Stimulated activated CD8-positive, alpha-beta memory T cell treated with anti-CD3 and anti-CD28 coated beads, Interleukin-2, amount 100 ng/mL, for 1 hour (primary cell): ENCODE results near the gene PIK3R3.
"Not testable (repeated sequence)": the region's sequence is repeated elsewhere in the genome, so short reads cannot be mapped to it uniquely, and the experiment has no call there.

ENCODE experiments used
- DNase-seq, 2 donors: peaks; one replicate each; pipeline ENCODE4 v3.0.0-alpha.2; 2020; ENCODE audit warnings: low read depth in 2 of 2

Gene PIK3R3

DNA sequence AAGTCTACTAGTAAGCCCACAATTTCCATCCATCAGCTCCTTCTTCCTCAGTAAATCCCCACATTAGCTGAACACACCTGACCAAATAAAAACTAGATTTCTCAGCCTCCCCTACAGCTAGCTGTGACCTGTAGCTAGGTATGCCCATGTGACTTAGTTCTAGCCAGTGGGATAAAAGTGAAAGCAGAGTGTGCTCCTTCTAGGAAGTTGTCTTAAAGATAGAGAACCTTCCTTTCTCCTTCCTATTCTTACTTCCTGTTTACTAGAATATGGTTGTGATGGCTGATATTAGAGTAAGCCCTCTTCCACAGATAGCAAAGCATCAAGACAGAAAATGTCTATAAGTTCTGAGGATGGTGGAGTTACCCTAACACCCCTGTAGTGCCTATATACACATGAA is 67.0 kb downstream of the PIK3R3 start:
- no peak for DNase-seq

DNA sequence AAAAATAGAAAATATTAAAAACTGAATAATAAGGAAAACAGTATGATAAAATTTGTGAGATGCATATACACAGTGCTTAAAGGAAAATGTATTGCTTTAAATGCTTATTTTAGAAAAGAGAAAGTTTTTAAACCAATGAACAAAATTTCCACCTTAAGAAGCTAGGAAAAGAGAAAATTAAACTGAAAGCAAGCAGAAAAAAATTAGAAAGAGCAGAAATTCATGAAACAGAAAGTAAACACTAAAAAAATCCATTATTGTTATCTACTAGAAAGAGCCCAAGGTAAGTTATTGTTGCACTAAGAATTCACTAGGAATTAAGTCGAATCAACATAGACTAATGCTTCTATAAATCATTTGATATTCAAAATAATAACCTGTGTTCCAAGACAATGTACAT is 67.7 kb downstream of the PIK3R3 start:
- no peak for DNase-seq

- no peak for DNase-seq
Observed at GRCh38 chr1:46062651-46063319, 69.6 kb downstream of the PIK3R3 start.

DNA sequence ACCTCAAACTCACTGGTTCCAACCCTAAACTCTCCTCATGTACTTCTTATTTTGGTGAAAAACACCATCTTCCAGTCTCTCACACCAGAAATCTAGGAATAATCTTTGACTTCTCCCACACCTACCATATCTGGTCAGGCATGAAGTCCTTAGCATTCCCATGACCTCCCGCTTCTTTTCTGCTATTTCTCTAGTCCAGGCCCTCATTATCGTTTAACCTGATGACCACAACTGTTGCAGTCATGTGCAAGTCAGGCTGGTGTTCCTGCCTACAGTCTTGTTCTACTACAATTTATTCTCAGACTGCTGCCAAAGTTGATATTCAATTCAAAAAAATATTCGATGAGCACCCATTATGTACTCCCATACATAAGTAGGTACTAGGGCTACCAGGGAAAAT is 71.3 kb downstream of the PIK3R3 start:
- DNase-seq: no peak

DNA sequence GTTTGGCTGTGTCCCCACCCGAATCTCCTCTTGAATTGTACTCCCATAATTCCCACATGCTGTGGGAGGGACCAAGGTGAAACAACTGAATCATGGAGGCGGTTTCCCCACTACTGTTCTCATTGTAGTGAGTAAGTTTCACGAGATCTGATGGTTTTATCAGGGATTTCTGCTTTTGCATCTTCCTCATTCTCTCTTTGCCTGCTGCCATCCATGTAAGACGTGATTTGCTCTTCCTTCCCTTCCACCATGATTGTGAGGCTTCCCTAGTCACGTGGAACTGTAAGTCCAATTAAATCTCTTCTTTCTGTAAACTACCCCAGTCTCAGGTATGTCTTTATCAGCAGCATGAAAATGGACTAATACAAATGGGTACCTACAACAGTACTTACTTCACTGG is 73.5 kb downstream of the PIK3R3 start:
- no peak for DNase-seq

- no peak for DNase-seq
Observed at GRCh38 chr1:46057781-46058180, 74.6 kb downstream of the PIK3R3 start.

GRCh38 chr1:46057215-46057614 is 75.2 kb downstream of the PIK3R3 start:
- not testable (repeated sequence) for DNase-seq

- no peak for DNase-seq
Observed at GRCh38 chr1:46056325-46056724, 76.1 kb downstream of the PIK3R3 start.

- no peak for DNase-seq
Observed at GRCh38 chr1:46053734-46054133, 78.7 kb downstream of the PIK3R3 start.

GRCh38 chr1:46044116-46044515 is 88.3 kb downstream of the PIK3R3 start:
- DNase-seq: no peak

- DNase-seq: no peak
Observed at GRCh38 chr1:46043458-46044017, 88.9 kb downstream of the PIK3R3 start.

GRCh38 chr1:46041974-46042373 is 90.5 kb downstream of the PIK3R3 start:
- no peak for DNase-seq

DNA sequence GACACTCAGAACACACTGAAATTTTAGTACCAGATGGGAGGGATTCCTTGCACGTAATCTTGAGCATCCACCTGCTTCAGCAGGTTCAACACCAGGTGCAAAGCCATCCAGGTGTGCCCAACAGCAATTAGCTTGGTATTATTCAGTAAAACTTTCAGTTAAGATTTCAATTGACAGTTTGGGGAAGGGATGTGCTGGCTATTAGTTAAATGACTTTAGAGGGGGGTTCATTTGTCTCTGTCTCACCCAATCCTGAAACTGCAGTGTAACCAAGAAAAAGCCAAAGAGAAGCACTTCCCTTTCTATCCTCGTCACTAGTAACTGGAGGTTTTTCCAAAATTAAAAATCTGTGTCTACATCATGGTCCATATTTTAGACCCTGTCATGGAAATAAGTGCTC is 90.9 kb downstream of the PIK3R3 start:
- no peak for DNase-seq

DNA sequence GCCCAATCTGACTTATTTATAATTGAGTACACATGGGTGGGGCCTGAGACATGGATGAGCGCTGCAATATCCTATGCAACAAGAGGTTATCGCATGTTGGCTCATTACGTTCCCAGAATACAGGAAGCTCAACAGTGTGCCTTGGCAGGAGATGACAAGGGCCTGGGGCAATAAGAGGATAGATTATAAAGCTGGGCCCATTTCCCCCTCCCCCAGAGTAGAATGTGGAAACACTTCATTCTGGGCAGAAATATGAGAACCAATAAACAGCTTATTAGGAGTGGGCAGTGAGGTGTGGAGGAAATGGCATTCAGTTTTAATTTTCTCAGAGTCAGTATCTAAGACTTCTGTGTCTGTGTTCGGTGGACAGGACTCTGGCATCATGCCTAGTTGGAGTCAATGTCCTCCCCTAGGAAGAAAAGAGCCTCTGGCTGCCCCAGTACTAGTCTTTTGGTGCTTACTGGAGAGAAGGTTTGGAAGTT is 92.8 kb downstream of the PIK3R3 start:
- no peak for DNase-seq

- DNase-seq: peak; percentile 73 to 76
Observed at GRCh38 chr1:46036894-46037839, 95.3 kb downstream of the PIK3R3 start.

- no peak for DNase-seq
Observed at GRCh38 chr1:46034601-46035516, 97.6 kb downstream of the PIK3R3 start.

DNA sequence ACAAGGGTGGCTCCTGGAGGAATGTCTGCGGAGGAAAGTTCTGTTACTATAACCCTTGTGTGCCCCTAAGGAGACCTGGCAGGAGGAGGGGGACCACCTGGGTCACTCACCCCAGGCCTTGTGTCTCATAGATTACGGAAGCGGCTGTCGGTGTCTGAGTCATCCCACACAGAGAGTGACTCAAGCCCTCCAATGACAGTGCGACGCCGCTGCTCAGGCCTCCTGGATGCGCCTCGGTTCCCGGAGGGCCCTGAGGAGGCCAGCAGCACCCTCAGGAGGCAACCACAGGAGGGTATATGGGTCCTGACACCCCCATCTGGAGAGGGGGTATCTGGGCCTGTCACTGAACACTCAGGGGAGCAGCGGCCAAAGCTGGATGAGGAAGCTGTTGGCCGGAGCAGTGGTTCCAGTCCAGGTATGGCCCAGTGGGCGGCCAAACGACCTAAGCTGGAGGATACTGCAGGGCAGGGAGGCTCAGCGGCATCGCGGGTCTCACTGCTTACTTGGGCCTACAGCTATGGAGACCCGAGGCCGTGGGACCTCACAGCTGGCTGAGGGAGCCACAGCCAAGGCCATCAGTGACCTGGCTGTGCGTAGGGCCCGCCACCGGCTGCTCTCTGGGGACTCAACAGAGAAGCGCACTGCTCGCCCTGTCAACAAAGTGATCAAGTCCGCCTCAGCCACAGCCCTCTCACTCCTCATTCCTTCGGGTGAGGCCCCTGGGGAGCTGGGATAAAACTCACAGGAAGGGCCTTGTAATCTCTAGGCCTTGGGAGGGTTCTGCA is 101.4 kb downstream of the PIK3R3 start:
- DNase-seq: no peak

GRCh38 chr1:46030074-46030870 is 102.2 kb downstream of the PIK3R3 start:
- no peak for DNase-seq

GRCh38 chr1:46027788-46028573 is 104.4 kb downstream of the PIK3R3 start:
- no peak for DNase-seq
